Prostate gland (tissue), 2 donors: Measurements from ENCODE around the gene CD86.

ENCODE experiments used
- CTCF ChIP-seq, 4 experiments: fragments of 200-600 bp in 2 of 4; fragments of 450-650 bp in 2 of 4; sonication (generic) in 2 of 4; IDR thresholded peaks; 1 replicate in 3 of 4; 2 replicates in 1 of 4; pipeline ENCODE4 v1.5.1; 2016 to 2019; ENCODE audit warnings: antibody characterized with exemption in 4 of 4, mild to moderate bottlenecking in 2 of 4, moderate library complexity in 2 of 4
- POLR2A ChIP-seq: fragments of 450-650 bp; IDR thresholded peaks from one replicate; pipeline ENCODE4 v1.6.1; 2016; ENCODE audit warnings: antibody characterized with exemption, mild to moderate bottlenecking

GRCh38 chr3:122030381-122031122, 24.6 kb upstream of the CD86 start:
- no peak for TF ChIP-seq CTCF (IDR thresholded peaks at IDR 0.05)
- TF ChIP-seq POLR2A, result no peak
